Spleen (tissue), 7 donors: Measurements from ENCODE around the gene RGS17.

ENCODE experiments used
- CTCF ChIP-seq, 11 experiments: fragments of 200-600 bp in 7 of 11; fragments of 450-650 bp in 4 of 11; sonication (generic) in 4 of 11; IDR thresholded peaks in 8 of 11; conservative IDR thresholded peaks in 3 of 11; 1 replicate in 7 of 11; 2 replicates in 4 of 11; pipeline versions ENCODE4 v1.4.0 to v1.8.0; 2016 to 2021; ENCODE audit warnings: antibody characterized with exemption in 11 of 11, inconsistent platforms in 4 of 11, mild to moderate bottlenecking in 1 of 11
- POLR2A ChIP-seq, 3 donors: fragments of 450-650 bp; IDR thresholded peaks; one replicate each; pipeline ENCODE4 v1.5.1; 2017; ENCODE audit warnings: antibody characterized with exemption in 3 of 3, mild to moderate bottlenecking in 1 of 3
- POLR2AphosphoS5 ChIP-seq, 3 donors: sonication (generic); formaldehyde crosslinking; IDR thresholded peaks; one replicate each; pipeline ENCODE4 v1.5.1; 2017; ENCODE audit warnings: antibody characterized with exemption in 3 of 3
- donor health status: DM: no; HTN: no; CAD: no; lungs with moderate emphysema.
- donor health status: DM: no; HTN: no; CAD: no.
- donor health status: DM: no; HTN: no; CAD: no.

DNA sequence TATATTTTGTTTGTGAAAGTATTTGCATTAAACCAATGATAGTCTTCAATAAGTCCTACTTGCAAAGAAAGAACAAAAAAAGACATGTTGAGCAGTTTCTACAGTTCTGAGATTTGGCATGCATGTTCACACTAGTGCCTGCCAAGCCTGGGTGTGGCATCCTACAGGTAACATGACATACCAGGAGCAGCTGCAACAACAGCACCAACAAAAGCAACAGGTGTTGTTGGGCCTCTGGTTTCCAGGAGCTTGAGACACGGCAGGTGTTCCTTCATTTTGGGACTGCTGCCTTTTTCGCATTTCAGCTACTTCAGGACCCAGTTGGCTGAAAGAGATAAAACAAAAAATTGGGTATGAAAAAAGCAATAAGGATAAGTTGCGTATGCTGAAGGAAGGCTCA, 87.4 kb downstream of the RGS17 start:
- TF ChIP-seq CTCF (IDR thresholded peaks at IDR 0.05 in 8 of 11, conservative IDR thresholded peaks at IDR 0.05 in 3 of 11) (no peak), POLR2A (IDR thresholded peaks at IDR 0.05) (no peak), POLR2AphosphoS5 (IDR thresholded peaks at IDR 0.05) (no peak)
